Erythroblast (primary cell): ENCODE data around the gene SNX14.

ENCODE experiments used
- DNase-seq, 2 experiments: peaks; one replicate each; lab custom pipeline; 2025; lab: John Stamatoyannopoulos, UW
- GATA1 ChIP-seq: IDR thresholded peaks from 2 replicates; pipeline ENCODE4 v1.6.1; 2011; ENCODE audit warnings: low read depth, mild to moderate bottlenecking, control low read depth, low read length, moderate library complexity
- POLR2A ChIP-seq: IDR thresholded peaks from 2 replicates; pipeline ENCODE4 v1.6.1; 2011; ENCODE audit warnings: mild to moderate bottlenecking, low read length

The SNX14 gene

DNA sequence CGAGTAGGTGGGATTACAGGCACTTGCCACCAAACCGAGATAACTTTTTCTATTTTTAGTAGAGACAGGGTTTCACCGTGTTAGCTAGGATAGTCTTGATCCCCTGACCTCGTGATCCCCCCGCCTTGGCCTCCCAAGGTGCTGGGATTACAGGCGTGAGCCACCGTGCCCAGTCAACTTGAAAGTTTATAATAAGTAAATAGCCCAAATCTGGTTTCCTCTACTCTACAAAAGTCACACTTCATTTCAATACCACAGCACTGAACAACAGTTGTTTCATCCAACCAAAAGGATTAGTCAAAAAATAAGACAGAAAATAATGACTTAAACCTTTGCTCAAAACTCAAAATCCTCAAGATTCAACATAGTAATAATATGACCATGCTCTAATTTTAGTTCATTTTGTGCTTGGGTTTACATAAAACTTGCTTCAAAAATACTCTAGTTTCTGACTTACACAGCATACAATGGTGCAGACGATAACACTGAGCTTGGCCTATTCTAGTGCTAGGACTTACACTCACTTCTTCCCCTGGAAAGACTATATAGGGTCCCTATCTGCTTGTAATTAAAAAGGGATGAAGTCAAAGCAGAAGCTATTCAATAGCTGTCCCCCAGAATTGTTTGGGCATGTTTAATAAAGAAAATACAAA is 87.1 kb downstream of the SNX14 start:
- TF ChIP-seq GATA1 (no peak), POLR2A (no peak)
- DNase-seq, result no peak

DNA sequence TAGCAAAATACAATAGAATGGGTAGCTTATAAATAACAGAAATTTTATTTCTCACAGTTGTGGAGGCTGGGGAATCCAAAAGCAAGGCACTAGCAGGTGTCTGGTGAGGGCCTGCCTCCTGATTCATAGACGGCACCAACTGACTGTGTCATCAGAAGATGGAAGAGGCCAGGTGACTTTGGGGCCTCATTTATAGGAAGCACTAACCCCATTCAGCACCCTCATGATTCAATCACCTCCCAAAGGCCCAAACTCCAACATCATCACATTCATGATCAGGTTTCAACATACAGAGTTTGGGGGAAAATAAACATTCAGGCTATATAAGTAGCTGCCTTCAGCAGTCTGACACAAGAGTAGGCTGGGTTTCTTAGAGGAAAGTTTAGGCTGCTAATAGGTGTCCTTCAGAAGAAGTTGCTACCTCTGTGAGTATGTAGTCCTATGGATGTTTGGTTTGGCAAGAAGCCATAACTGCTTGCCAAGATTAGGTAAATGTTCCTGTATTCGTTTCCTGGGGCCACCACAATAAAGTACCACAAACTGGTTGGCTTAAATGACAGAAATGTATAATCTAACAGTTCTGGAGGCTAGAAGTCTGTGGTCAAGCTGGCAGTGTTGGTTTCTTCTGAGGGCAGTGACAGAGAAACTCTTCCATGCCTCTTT is 94.9 kb downstream of the SNX14 start:
- no peak for TF ChIP-seq POLR2A
- no peak for TF ChIP-seq GATA1
- no peak for DNase-seq

DNA sequence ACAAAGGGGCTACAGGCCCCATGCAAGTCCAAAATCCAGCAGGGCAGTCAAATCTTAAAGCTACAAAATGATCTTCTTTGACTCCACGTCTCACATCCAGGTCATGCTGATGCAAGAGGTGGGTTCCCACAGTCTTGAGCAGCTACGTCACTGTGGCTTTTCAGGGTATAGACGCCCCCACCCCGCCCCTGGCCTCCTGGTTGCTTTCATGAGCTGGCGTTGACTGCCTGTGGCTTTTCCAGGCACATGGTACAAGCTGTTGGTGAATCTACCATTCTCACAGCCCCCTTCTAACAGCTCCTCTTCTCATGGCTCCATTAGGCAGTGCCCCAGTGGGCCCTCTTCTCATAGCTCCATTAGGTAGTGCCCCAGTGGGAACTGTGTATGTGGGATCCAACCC is 96.8 kb downstream of the SNX14 start:
- no peak for TF ChIP-seq POLR2A
- no peak for TF ChIP-seq GATA1
- DNase-seq, result no peak

DNA sequence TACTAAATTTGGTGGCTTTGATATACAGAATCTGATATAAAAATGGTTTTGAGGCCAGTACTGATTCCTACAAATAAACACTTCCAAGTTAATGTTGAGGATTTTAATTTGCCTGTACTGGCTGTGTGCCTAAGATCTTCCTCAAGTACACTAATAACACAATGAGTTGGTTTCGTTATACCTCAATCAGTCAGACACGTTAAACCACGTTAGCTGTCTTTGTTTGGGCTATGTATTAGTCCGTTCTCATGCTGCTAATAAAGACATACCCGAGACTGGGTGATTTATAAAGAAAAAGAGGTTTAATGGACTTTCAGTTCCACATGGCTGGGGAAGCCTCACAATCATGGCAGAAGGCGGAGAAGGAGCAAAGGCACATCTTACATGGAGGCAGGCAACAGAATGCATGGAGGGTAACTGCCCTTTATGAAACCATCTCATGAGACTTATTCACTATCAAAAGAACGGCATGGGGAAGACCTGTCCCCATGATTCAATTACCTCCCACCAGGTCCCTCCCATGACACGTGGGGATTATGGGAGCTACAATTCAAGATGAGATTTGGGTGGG is 97.6 kb downstream of the SNX14 start:
- DNase-seq, result no peak
- TF ChIP-seq GATA1 (no peak), POLR2A (no peak)

DNA sequence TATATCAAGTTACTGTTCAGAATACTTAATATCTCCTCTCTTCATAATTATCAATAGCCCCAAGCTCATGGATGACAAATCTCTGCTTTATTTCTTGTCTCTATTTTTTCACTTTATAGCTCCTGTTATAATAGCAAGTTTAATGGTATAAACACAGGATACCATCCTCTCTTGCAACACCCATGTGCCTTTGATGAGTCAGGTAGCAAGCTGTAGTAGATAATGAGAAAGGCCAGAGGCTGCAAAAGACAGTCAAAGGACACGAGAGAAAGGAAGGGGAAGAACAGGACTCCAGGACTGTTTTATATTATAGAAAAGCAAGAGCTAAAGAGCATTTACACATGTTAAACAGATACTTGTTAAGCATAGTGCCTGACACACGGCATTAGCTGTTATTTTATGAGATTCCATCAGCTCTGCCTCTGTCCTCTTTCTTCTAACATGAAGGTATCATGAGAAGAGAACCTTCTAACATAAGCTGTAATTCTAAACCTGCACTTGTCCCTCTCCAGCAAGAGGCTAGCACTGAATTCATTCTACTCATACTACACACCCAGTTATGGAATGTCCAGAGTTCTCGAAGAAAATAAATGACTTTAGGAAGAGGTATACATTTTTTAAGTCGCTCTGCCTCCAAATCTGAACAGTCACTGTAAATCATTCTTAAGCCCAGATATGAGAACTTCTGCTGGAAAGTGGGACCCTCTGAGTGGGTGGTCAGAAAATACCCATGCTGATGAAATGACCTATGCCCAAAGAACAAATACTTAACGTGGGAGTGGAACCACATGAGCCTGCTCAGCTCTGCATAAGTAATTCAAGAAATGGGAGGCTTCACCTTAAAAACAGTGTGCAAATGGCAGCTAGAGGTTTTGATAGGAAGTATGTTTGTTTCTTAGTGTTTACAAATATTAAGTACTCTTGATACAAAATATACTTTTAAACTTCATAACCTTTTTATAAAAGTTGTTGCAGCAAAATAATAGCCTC is 98.8 kb downstream of the SNX14 start:
- no peak for DNase-seq
- TF ChIP-seq GATA1, result no peak
- no peak for TF ChIP-seq POLR2A

DNA sequence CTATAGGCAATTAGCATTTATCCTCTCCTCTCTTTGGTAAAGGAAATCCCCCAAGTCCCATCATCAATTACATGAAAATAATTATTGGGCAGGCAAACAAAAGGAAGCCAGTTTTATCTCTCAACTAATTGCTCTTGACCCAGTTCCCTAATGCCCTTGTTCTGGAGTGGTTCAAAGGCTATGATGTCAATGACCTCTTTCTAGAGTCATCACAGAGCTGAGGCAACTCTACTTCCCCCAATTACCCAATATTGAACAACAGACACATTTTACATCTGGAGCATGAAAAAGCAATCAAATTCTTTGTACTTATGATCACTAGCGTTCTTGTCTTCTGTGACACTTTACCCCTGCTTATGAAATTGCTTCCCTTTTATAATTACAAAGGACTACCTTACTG is 100.3 kb downstream of the SNX14 start:
- TF ChIP-seq POLR2A, result no peak
- no peak for TF ChIP-seq GATA1
- DNase-seq, result no peak

DNA sequence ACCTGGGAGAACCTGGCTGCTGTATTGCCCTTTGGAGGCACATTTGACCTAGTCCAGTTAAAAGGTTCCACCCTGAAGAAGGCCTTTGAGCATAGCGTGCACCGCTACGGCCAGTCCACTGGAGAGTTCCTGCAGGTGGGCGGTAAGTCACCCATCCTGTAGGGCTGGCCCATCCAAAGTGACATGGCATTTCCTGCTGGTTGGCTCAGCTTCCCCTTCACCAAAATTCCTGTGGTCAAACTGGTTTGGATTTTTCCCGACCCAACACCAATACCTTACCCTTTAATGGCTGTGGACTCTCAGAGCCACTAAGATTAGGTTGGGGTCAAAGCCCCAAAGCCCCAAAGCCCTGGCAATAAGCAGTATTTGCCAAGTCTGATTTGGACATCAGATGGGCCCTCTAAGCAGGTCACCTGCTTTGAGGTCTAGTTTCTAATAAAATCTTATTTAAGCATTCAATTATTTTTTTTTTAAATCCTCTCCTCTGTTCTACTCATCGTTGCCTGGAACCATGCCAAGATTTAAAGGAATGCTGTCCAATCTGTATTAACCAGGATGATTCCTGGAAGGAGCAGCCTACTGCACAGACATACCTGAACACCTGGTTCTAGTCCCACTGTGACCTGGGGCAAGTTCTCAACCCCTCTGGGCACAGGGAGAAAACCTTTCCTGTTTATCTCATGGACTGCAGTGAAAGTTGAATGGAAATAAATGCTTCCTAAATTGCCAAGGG is 103.0 kb downstream of the SNX14 start:
- DNase-seq, result no peak
- TF ChIP-seq GATA1 (no peak), POLR2A (no peak)

DNA sequence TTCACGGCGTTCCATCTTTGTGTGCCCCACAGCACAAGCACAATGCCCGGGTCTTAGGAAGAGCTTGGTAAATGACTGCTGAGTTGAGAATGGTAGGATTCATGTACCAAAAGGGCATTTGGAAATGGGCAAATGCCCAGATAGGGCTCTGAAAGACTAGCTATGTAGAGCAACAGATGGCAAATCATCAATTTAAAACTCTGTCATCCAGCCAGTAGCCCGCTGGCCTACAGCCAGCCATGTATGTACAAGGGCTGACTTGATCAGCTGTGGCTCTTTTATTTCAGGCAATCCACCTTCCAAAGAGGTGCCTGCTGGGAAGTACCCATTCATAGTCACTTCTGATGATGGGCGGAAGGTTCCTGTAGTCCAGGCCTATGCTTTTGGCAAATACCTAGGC is 108.7 kb downstream of the SNX14 start:
- no peak for TF ChIP-seq POLR2A
- no peak for TF ChIP-seq GATA1
- peak; percentile 50 to 55 for DNase-seq

DNA sequence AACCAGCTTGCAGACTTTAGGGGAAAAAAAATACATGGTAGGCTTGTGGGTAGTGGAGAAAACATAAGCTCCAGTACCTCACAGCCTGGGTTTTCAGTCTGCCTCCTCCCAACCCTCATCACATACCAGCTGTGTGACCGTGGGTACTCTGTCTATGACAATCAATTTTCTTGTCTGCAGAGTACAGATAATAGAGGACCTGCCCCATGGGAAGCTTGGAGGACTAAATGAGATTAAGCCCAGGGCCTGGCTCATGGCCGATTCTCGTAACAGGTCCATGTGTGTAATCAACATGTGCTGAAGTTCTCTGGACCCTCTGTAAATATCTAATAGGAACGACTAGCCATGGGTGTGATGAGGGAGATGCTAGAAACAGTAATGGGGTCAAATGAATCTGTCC is 109.8 kb downstream of the SNX14 start:
- TF ChIP-seq POLR2A, result no peak
- TF ChIP-seq GATA1, result no peak
- peak; percentile 87 to 97 for DNase-seq

DNA sequence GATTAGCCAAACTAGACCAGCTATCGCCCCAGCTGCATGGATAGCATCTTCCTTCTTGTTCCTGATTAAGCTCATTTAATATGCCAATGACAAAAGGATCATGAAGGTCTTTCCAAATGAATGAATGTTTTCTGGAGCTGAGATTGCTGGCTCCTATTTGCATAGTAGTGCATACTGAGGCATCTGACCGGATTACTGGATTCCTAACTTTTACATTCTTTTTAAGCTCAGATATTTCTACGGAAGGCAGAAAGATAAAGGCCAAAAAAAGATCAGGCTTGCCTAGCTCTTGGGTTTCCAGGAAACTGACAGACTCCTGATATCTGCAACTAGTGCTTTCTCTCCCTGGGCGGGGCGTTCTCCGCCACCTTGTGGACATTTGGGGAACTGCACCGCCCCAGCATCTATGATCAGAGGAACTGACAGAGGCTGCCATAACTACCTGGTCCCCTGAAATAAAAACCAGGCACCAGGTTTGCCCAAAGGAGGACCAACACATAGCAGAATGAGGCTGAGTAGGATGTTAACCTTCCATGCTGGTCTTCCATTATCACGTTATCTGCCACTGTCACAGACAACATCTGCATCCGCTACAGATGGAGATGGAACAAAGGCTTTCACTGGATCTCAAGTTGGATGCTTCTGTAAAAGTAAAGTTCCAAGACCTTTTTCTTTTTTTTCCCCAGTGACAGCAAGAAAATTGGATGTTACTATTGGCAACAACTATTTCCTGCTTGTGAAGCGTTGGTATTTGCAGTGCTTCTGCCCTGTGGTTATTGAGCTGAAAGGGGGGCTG is 110.6 kb downstream of the SNX14 start:
- peak; percentile 85 to 86 for DNase-seq
- no peak for TF ChIP-seq POLR2A
- TF ChIP-seq GATA1, result no peak

DNA sequence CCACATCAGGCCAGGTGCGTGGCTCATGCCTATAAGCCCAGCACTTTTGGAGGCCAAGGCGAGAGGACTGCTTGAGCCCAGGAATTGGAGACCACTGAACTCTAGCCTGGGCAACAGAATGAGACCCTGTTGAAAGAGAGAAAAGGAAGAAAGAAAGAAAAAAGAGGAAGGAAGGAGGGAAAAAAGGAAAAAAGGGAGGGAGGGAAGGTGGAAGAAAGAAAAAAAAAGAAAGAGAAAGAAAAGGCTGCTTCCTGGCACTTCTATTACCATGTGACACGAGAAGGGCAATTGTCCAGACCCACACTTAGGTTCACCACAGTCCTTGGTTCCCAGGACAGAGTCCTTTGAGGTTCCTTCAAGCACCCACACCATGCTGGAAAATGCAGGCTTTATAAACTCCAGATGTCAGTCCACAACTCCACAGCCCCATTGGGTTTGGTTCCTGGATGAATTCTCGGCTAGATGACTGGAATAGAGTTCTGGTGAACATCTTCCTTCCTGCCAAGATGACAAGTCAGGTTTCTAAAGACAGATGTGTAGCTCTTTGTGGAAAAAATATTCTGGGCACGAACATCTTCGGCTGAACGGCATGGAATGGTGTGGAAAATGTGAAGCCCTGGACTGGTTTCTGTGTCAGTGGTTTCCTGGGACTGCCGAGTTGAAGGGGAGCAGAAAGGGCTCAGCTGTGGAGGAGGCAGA is 111.3 kb downstream of the SNX14 start:
- TF ChIP-seq POLR2A, result no peak
- TF ChIP-seq GATA1, result no peak
- peak in 1 of 2 experiments; percentile 32 for DNase-seq

DNA sequence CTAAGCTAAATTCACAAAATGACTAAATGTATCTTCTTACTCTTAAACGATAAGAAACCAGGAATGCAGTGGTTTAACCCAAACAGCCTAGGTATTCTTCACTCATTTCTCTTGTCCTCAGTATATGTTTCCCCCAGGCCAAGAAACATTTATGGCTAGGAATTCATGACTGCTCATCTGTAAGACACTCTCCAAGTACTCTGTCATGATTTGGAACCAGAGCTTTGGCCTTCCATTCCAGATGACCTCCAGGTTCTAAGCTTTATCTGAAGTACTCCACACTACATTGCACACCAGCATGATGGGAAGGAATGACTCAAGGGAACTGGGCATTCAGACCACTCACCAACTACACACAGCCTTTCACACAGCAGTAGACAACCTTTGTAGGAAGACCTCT is 114.5 kb downstream of the SNX14 start:
- no peak for DNase-seq

More for the DNA sequence above, 114.5 kb downstream of the SNX14 start:
- TF ChIP-seq POLR2A, result no peak
- no peak for TF ChIP-seq GATA1
